A549 (cell line): Measurements from ENCODE around the gene IGSF3.

Source experiments
- BCL3 ChIP-seq: fragments of >200 bp; sonication (Bioruptor Twin); formaldehyde crosslinking; IDR thresholded peaks from 3 replicates; pipeline ENCODE4 v1.6.1; 2016
- CHD2 ChIP-seq: fragments of 150-350 bp; IDR thresholded peaks from 2 replicates; pipeline ENCODE4 v1.6.1; 2014; ENCODE audit warnings: low read length; ENCODE audit not compliant: partially characterized antibody
- CTCF ChIP-seq: fragments of >200 bp; sonication (Bioruptor Twin); formaldehyde crosslinking; IDR thresholded peaks from 3 replicates; pipeline ENCODE4 v1.5.1; 2016
- EP300 ChIP-seq, 2 experiments: fragments of >200 bp; sonication (Bioruptor Twin); formaldehyde crosslinking; IDR thresholded peaks; 2 replicates in 1 of 2; 3 replicates in 1 of 2; pipeline ENCODE4 v1.6.1; 2016 to 2017
- MAX ChIP-seq: IDR thresholded peaks from 2 replicates; pipeline ENCODE4 v1.6.1; 2012
- REST ChIP-seq: fragments of 200-600 bp; sonication (generic); IDR thresholded peaks from 2 replicates; pipeline ENCODE4 v1.6.1; 2016; ENCODE audit warnings: antibody characterized with exemption, mild to moderate bottlenecking, moderate library complexity

- TF ChIP-seq BCL3: no peak
- TF ChIP-seq MAX: no peak
- TF ChIP-seq CTCF: no peak
- TF ChIP-seq CHD2: no peak
- TF ChIP-seq REST: no peak
- no peak for TF ChIP-seq EP300 (IDR thresholded peaks at IDR 0.05)
Measured at GRCh38 chr1:116529199-116529631, 138.3 kb downstream of the IGSF3 start.
